ENCODE measurements around the gene ARHGAP26.

ARHGAP26 gene

GRCh38 chr5:143220748-143221251, 450.6 kb downstream of the ARHGAP26 start:
- DNase-seq (ENCODE audit: insufficient read length, low spot score), result no peak
- no peak for FAIRE-seq
- TF ChIP-seq POLR2A (IDR thresholded peaks at IDR 0.05; ENCODE audit: low read depth, low read length), result no peak

- FAIRE-seq (no peak), DNase-seq (ENCODE audit: insufficient read length, low spot score) (no peak)
- no peak for TF ChIP-seq POLR2A (IDR thresholded peaks at IDR 0.05; ENCODE audit: low read depth, low read length)
Observed at GRCh38 chr5:143222287-143223231, 452.4 kb downstream of the ARHGAP26 start.

- FAIRE-seq, result no peak
- no peak for DNase-seq (ENCODE audit: insufficient read length, low spot score)
- no peak for TF ChIP-seq POLR2A (IDR thresholded peaks at IDR 0.05; ENCODE audit: low read depth, low read length)
Observed at GRCh38 chr5:143224672-143225071, 454.5 kb downstream of the ARHGAP26 start.

- FAIRE-seq (no peak), DNase-seq (ENCODE audit: insufficient read length, low spot score) (no peak)
- no peak for TF ChIP-seq POLR2A (IDR thresholded peaks at IDR 0.05; ENCODE audit: low read depth, low read length)
Observed at GRCh38 chr5:143225511-143225910, 455.3 kb downstream of the ARHGAP26 start.

GRCh38 chr5:143226361-143226760, 456.2 kb downstream of the ARHGAP26 start:
- DNase-seq (ENCODE audit: insufficient read length, low spot score) (no peak), FAIRE-seq (no peak)
- no peak for TF ChIP-seq POLR2A (IDR thresholded peaks at IDR 0.05; ENCODE audit: low read depth, low read length)

- FAIRE-seq, result no peak
- no peak for TF ChIP-seq POLR2A (IDR thresholded peaks at IDR 0.05; ENCODE audit: low read depth, low read length)
Observed at GRCh38 chr5:143226872-143227271, 456.7 kb downstream of the ARHGAP26 start.

GRCh38 chr5:143227301-143227700, 457.1 kb downstream of the ARHGAP26 start:
- no peak for TF ChIP-seq POLR2A (IDR thresholded peaks at IDR 0.05; ENCODE audit: low read depth, low read length)
- FAIRE-seq, result no peak
- no peak for DNase-seq (ENCODE audit: insufficient read length, low spot score)

More at GRCh38 chr5:143226872-143227271, 456.7 kb downstream of the ARHGAP26 start:
- no peak for DNase-seq (ENCODE audit: insufficient read length, low spot score)

GRCh38 chr5:143228597-143229293, 458.6 kb downstream of the ARHGAP26 start:
- TF ChIP-seq POLR2A (IDR thresholded peaks at IDR 0.05; ENCODE audit: low read depth, low read length), result no peak
- FAIRE-seq, result no peak
- no peak for DNase-seq (ENCODE audit: insufficient read length, low spot score)

GRCh38 chr5:143229426-143229895, 459.3 kb downstream of the ARHGAP26 start:
- no peak for FAIRE-seq
- TF ChIP-seq POLR2A (IDR thresholded peaks at IDR 0.05; ENCODE audit: low read depth, low read length), result no peak
- no peak for DNase-seq (ENCODE audit: insufficient read length, low spot score)

- FAIRE-seq, result no peak
- DNase-seq (ENCODE audit: insufficient read length, low spot score), result no peak
- no peak for TF ChIP-seq POLR2A (IDR thresholded peaks at IDR 0.05; ENCODE audit: low read depth, low read length)
Observed at GRCh38 chr5:143229896-143230675, 459.9 kb downstream of the ARHGAP26 start.

GRCh38 chr5:143230676-143230996, 460.5 kb downstream of the ARHGAP26 start:
- no peak for DNase-seq (ENCODE audit: insufficient read length, low spot score)
- no peak for FAIRE-seq

GRCh38 chr5:143231416-143231815, 461.2 kb downstream of the ARHGAP26 start:
- DNase-seq (ENCODE audit: insufficient read length, low spot score), result no peak
- no peak for TF ChIP-seq POLR2A (IDR thresholded peaks at IDR 0.05; ENCODE audit: low read depth, low read length)
- FAIRE-seq, result no peak

More at GRCh38 chr5:143230676-143230996, 460.5 kb downstream of the ARHGAP26 start:
- no peak for TF ChIP-seq POLR2A (IDR thresholded peaks at IDR 0.05; ENCODE audit: low read depth, low read length)

GRCh38 chr5:143231973-143232812, 462.0 kb downstream of the ARHGAP26 start:
- TF ChIP-seq POLR2A (IDR thresholded peaks at IDR 0.05; ENCODE audit: low read depth, low read length), result no peak
- no peak for FAIRE-seq
- no peak for DNase-seq (ENCODE audit: insufficient read length, low spot score)
